ENCODE measurements around the gene RAB3IP.
"Not testable (repeated sequence)": the region's sequence is repeated elsewhere in the genome, so short reads cannot be mapped to it uniquely, and the experiment has no call there.

RAB3IP gene

DNA sequence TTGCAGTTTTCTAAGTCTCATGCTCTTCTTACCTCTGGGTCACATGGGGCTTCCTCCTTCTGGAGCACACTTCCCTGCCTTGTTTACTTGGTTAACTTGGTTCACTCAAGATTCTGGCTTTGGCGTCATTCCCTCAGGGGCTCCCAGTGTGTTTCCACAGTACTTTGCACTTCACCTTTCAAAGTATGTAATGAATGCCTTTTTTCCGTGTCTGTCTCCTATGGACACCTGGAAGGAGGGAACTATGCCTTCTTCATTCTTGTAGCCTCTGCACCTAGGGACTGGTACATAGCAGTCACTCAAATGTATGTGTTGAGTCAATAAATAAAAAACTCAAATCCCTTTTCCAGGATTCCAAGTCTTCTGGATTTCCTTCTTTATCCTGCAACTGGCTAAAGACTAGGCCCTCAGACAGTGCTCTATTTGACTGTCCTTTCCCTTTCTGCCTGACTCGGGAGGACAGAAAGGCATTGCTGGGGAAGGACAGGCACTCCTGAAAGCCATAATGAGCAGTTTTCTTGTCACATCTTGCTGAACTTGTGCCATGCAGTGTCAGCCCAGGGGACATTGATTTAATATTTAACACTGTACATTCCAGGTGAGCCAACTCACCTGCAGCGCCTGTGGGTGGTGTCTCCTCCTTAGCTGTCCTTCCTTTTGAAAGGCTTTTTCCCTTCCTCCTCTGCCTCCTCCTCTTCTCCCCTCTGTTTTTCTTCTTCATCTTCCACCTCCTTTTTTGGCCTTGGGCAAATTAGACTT is 99.2 kb downstream of the RAB3IP start:
- DNase-seq, result no peak

DNA sequence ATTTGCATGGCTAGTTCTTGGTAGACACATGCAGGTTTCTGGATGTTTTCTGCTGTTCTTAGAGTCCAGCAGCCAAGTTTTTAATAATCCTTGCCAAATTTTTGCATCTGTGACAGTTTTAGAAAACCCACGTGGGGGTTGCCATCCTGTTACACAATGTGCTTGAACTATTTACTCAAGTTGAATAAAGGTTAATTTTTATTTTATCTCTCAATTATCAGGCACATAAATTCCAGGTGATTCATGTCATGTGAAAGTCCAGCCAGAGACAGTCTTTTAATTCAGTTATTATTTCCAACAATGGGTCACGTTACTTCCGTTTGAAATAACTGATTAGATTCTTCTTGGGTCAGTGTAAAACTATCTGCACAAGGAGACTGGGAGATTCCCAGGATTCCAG is 102.1 kb downstream of the RAB3IP start:
- no peak for DNase-seq

DNA sequence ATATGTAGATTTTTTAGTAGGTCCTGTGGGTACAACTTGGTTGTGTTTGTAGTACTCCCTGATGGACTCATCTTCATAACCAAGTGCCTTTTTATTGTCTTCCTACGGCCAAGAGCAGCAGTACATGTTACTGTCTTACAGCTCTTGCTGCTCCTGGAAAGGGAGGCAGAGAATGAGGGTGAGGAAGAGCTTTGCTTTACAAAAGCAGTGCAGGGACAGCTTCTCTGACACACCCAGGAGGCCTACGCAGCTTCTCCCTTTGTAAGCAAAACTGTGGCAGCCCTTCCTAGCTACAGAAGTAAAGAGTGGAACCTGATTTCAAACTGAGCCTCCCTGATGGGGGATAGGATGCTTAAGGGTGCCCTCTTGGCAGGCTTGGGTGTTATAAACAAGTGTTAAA is 104.9 kb downstream of the RAB3IP start:
- no peak for DNase-seq

DNA sequence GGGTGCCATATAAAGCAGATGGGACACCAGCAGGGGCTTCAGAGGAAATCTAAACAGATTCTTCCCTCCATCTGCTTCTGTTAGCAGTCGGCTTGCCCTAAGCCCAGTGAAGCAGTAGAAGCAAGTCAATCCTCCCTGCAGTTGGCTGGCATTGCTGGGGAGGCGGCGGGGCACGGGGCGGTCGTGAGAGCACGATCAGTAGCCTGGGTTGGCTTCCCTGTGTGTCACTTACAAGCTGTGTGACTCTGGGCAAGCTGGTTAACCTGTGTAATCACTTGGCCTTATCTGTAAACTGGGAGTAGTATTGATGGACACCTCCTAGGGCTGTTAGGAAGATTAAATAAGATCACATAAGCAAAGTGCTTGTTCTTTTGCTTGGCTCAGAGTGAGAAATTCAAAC is 105.8 kb downstream of the RAB3IP start:
- no peak for DNase-seq

DNA sequence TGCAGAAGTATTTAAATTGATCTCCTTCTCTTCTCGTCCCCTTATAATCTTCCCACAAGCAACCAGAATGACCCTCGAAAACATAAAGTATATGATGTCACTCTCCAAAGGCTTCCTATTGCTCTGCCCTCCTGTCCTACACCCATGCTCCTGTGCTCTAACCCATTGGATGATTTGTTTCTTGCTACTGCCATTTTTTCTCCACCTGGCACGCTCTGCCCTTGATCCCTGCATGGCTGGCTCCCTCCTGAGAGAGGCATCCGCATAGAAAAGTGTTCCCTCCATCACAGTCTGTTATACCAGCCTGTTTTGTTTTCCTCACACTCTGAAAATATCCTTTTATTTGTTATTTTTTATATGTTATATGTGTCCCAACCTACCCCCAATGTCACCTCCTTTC is 106.2 kb downstream of the RAB3IP start:
- no peak for DNase-seq

DNA sequence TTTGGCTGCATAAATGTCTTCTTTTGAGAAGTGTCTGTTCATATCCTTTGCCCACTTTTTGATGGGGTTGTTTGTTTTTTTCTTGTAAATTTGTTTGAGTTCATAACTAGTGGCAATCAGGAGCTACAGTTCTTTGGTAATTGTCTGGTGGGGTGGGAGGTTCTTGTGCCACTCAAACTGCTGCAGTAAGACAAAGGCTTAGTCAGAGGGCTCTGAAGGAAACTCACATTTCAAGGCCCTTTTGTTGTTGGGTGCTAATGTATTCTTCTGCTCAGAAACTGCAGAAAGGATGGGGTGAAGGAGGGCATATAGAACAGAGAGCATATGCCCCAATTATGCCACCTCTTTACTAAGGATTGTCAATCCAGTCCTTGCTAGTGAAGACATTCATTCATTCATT is 108.3 kb downstream of the RAB3IP start:
- DNase-seq, result no peak

DNA sequence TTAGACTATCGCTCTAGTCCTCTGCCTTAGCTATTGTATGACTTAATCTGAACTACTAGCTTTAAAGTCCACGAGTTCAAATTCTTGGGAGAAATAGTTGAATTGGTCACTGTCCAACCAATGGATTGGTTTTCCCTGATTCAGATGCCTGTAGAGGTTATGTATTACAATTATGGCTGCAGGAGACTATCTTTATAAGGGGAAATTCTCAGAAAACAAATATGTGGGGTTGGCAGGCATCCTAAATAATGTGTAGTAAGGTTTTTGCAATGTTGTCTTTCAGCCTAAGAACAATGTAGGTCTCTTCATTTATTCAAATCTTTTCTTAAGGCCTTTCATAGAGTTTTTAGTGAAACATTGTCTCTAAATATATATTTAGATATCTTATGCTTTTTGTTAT is 113.3 kb downstream of the RAB3IP start:
- no peak for DNase-seq

DNA sequence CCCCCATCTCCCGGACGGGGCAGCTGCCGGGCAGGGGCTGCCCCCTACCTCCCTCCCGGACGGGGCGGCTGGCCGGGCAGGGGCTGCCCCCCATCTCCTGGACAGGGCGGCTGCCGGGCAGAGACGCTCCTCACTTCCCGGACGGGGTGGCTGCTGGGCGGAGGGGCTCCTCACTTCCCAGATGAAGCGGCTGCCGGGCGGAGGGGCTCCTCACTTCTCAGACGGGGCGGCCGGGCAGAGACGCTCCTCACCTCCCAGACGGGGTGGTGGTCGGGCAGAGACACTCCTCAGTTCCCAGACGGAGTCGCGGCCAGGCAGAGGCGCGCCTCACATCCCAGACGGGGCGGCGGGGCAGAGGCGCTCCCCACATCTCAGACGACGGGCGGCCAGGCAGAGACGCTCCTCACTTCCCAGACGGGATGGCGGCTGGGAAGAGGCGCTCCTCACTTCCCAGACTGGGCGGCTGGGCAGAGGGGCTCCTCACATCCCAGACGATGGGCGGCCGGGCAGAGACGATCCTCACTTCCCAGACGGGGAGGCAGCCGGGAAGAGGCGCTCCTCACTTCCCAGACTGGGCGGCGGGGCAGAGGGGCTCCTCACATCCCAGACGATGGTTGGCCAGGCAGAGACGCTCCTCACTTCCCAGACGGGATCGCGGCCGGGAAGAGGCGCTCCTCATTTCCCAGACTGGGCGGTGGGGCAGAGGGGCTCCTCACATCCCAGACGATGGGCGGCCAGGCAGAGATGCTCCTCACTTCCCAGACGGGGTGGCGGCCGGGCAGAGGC is 114.7 kb downstream of the RAB3IP start:
- not testable (repeated sequence) for DNase-seq

DNA sequence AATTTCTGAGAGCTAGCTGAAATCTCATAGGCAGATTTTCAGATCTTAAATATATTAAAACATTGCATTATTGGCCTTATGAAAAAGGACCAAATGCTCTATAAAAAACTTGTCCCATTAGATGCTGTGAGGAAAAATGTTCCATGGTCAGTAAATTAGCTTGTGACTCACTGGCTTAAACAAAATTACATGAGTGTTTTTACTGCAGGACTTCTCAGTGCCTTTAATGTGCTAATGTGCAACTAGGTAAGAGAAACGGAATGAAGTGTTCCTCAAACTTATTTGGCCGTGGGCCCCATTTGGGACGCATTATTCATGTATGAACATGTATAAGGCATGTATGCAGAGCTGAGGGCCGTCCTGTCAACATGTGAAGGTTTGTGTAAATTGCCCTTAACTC is 128.0 kb downstream of the RAB3IP start:
- no peak for DNase-seq

DNA sequence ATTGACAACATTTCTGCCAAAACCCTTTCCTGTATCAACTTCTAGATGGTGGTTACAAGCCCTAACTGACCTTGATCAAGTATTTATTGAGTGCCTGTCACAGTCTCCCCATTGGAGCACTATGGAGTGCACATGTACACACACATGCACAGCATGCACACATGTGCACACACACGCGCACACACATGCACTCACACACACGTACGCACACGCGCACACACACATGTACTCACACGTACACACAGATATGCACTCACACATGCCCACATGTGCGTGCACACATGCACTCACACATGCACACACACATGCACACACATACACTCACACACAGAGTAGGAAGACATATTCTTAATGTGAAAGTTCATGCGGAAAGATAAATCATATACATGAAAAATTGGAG is 130.0 kb downstream of the RAB3IP start:
- no peak for DNase-seq

DNA sequence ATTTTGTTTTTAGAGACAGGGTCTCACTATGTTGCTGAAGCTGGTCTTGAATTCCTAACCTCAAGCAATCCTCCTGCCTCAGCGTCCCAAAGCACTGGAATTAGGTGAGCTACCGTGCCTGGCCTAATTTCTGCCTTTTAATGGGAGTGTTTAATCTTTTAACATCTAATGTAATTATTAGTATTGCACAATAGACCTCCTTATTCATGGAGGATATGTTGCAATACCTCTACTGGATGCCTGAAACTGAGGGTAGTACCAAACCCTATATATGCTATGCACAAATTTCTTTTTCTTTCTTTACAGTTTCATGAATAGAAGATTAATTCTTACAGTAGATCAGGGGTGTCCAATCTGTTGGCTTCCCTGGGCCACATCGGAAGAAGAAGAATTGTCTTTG is 134.1 kb downstream of the RAB3IP start:
- DNase-seq, result no peak
